Esophagus (tissue), 2 donors: ENCODE results near the gene AKT3. TPM values are rescaled to one million over a fixed set of nuclear protein-coding genes. Genes with fewer than 3 reads are reported as not detected.

Source experiments
- H3K27ac ChIP-seq, 2 donors: one replicate each; pipeline ENCODE4 v1.5.1; 2013; ENCODE audit warnings: low read depth in 2 of 2, mild to moderate bottlenecking in 2 of 2, inconsistent platforms in 1 of 2, low read length in 1 of 2, moderate library complexity in 1 of 2
- H3K27me3 ChIP-seq, 2 donors: one replicate each; pipeline ENCODE4 v1.6.1; 2013; ENCODE audit warnings: low read length in 2 of 2, control low read depth in 1 of 2, mild to moderate bottlenecking in 1 of 2; ENCODE audit not compliant: insufficient read depth in 2 of 2, control insufficient read depth in 1 of 2
- H3K36me3 ChIP-seq, 2 donors: one replicate each; pipeline ENCODE4 v1.6.1; 2013; ENCODE audit warnings: low read length in 1 of 2; ENCODE audit not compliant: control insufficient read depth in 2 of 2, insufficient read depth in 2 of 2
- H3K4me1 ChIP-seq, 2 donors: one replicate each; pipeline ENCODE4 v1.6.1; 2013; ENCODE audit warnings: low read length in 1 of 2; ENCODE audit not compliant: control insufficient read depth in 2 of 2, insufficient read depth in 2 of 2
- H3K4me3 ChIP-seq, 2 donors: one replicate each; pipeline ENCODE4 v1.5.1; 2013; ENCODE audit warnings: low read length in 2 of 2, mild to moderate bottlenecking in 2 of 2, low read depth in 1 of 2, moderate library complexity in 1 of 2
- H3K9me3 ChIP-seq, 2 donors: one replicate each; pipeline ENCODE4 v1.6.1; 2013; ENCODE audit warnings: mild to moderate bottlenecking in 2 of 2, low read depth in 1 of 2, low read length in 1 of 2, moderate library complexity in 1 of 2; ENCODE audit not compliant: control insufficient read depth in 2 of 2, insufficient read depth in 1 of 2
- WGBS, 2 donors: extraction: QIAGEN DNeasy Blood & Tissue Kit; methylation state at CpG; one replicate each; pipeline ENCODE4 v1.1.7; 2013; 5-methylcytosine and 5-hydroxymethylcytosine counted together
- polyA plus RNA-seq, 2 donors: library from polyadenylated mRNA; stranded (reverse); fragments of 200-250 nt; gene quantifications; one replicate each; pipeline ENCODE4 v1.2.3, GENCODE V29; 2013
- donor health status: healthy with polysubstance abuse.
- donor health status: Bipolar disorder and iron deficiency.

AKT3 gene
- polyA plus RNA-seq, 2 donors = 2.1 to 4.4 TPM

GRCh38 chr1:243497939-243498681 is 351.9 kb downstream of the AKT3 start:
- Histone ChIP-seq H3K4me3 (no peak overlapping the region), H3K9me3 (no peaks in the 10 kb centered on the region), H3K4me1 (peaks cover 0 to 6% of the 10 kb centered on the region in 2 donors), H3K36me3 (peaks cover 2 to 9% of the 10 kb centered on the region in 2 donors), H3K27me3 (no peaks in the 10 kb centered on the region), H3K27ac (no peak overlapping the region)
- WGBS, 2 donors = 96% methylated on average over 10 of the region's 10 CpGs

- Histone ChIP-seq H3K27me3 (no peaks in the 10 kb centered on the region), H3K4me1 (peaks cover 0 to 6% of the 10 kb centered on the region in 2 donors), H3K27ac (peak overlapping the region; percentile 42 to 65), H3K36me3 (peaks cover 2 to 9% of the 10 kb centered on the region in 2 donors), H3K9me3 (no peaks in the 10 kb centered on the region), H3K4me3 (no peak overlapping the region)
- 92 to 95% methylated on average over 11 of the region's 11 CpGs for WGBS, 2 donors
Observed at GRCh38 chr1:243496806-243497205, 353.2 kb downstream of the AKT3 start.

GRCh38 chr1:243496187-243496646 is 353.8 kb downstream of the AKT3 start:
- Histone ChIP-seq H3K4me3 (no peak overlapping the region), H3K27me3 (no peaks in the 10 kb centered on the region)

GRCh38 chr1:243495442-243496186 is 354.4 kb downstream of the AKT3 start:
- Histone ChIP-seq H3K9me3 (no peaks in the 10 kb centered on the region), H3K27me3 (no peaks in the 10 kb centered on the region), H3K27ac (peak overlapping the region; percentile 65 to 67), H3K4me3 (no peak overlapping the region), H3K4me1 (peaks cover 0 to 6% of the 10 kb centered on the region in 2 donors), H3K36me3 (peaks cover 2 to 9% of the 10 kb centered on the region in 2 donors)
- WGBS, 2 donors = 80 to 82% methylated on average over 24 of the region's 24 CpGs

More at GRCh38 chr1:243496187-243496646, 353.8 kb downstream of the AKT3 start:
- Histone ChIP-seq H3K4me1 (peaks cover 0 to 6% of the 10 kb centered on the region in 2 donors), H3K27ac (peak overlapping the region; percentile 43 to 65), H3K9me3 (no peaks in the 10 kb centered on the region), H3K36me3 (peaks cover 2 to 9% of the 10 kb centered on the region in 2 donors)
- 75 to 81% methylated on average over 19 of the region's 19 CpGs for WGBS, 2 donors

GRCh38 chr1:243494741-243495431 is 355.2 kb downstream of the AKT3 start:
- Histone ChIP-seq H3K27ac (peak overlapping the region in 1 of 2 donors; percentile 61), H3K4me3 (no peak overlapping the region), H3K27me3 (no peaks in the 10 kb centered on the region), H3K4me1 (peaks cover 0 to 6% of the 10 kb centered on the region in 2 donors), H3K36me3 (peaks cover 2 to 11% of the 10 kb centered on the region in 2 donors), H3K9me3 (no peaks in the 10 kb centered on the region)
- 92 to 94% methylated on average over 14 to 15 of the region's 15 CpGs for WGBS, 2 donors

GRCh38 chr1:243493156-243494129 is 356.6 kb downstream of the AKT3 start:
- Histone ChIP-seq H3K9me3 (no peaks in the 10 kb centered on the region), H3K4me3 (no peak overlapping the region), H3K27ac (no peak overlapping the region), H3K27me3 (no peaks in the 10 kb centered on the region), H3K36me3 (peaks cover 2 to 14% of the 10 kb centered on the region in 2 donors), H3K4me1 (peaks cover 0 to 6% of the 10 kb centered on the region in 2 donors)
- 84 to 86% methylated on average over 14 of the region's 14 CpGs for WGBS, 2 donors

GRCh38 chr1:243490748-243491686 is 359.0 kb downstream of the AKT3 start:
- peak overlapping the region in 1 of 2 donors; percentile 26 for H3K27ac ChIP-seq
- peaks cover 0 to 3% of the 10 kb centered on the region in 2 donors for H3K4me1 ChIP-seq
- no peaks in the 10 kb centered on the region for H3K9me3 ChIP-seq
- H3K27me3 ChIP-seq = no peaks in the 10 kb centered on the region
- H3K36me3 ChIP-seq = peaks cover 0 to 16% of the 10 kb centered on the region in 2 donors
- no peak overlapping the region for H3K4me3 ChIP-seq
- WGBS, 2 donors = 78 to 86% methylated on average over 8 of the region's 8 CpGs
